Stimulated activated CD8-positive, alpha-beta memory T cell treated with anti-CD3 and anti-CD28 coated beads, Interleukin-15, amount 100 ng/mL, for 4 hours (primary cell): ENCODE results near the gene PPP1R12B.
"Not testable (repeated sequence)": the region's sequence is repeated elsewhere in the genome, so short reads cannot be mapped to it uniquely, and the experiment has no call there.

Source experiments
- DNase-seq, 2 donors: peaks; one replicate each; pipeline ENCODE4 v3.0.0-alpha.2; 2020; ENCODE audit warnings: low read depth in 2 of 2

The PPP1R12B gene

GRCh38 chr1:202530686-202531085, 182.2 kb downstream of the PPP1R12B start:
- not testable (repeated sequence) for DNase-seq

GRCh38 chr1:202531472-202531811, 182.9 kb downstream of the PPP1R12B start:
- no peak for DNase-seq

- DNase-seq, result not testable (repeated sequence)
Observed at GRCh38 chr1:202531812-202532616, 183.5 kb downstream of the PPP1R12B start.

GRCh38 chr1:202539166-202539574, 190.7 kb downstream of the PPP1R12B start:
- not testable (repeated sequence) for DNase-seq

- DNase-seq, result not testable (repeated sequence)
Observed at GRCh38 chr1:202539583-202539982, 191.1 kb downstream of the PPP1R12B start.

- DNase-seq, result no peak
Observed at GRCh38 chr1:202540014-202540413, 191.5 kb downstream of the PPP1R12B start.

- no peak for DNase-seq
Observed at GRCh38 chr1:202540448-202540847, 191.9 kb downstream of the PPP1R12B start.

GRCh38 chr1:202540858-202541257, 192.4 kb downstream of the PPP1R12B start:
- DNase-seq, result not testable (repeated sequence)

- not testable (repeated sequence) for DNase-seq
Observed at GRCh38 chr1:202542415-202542814, 193.9 kb downstream of the PPP1R12B start.

GRCh38 chr1:202543537-202543936, 195.0 kb downstream of the PPP1R12B start:
- DNase-seq, result not testable (repeated sequence)

- not testable (repeated sequence) for DNase-seq
Observed at GRCh38 chr1:202544766-202545449, 196.4 kb downstream of the PPP1R12B start.

- DNase-seq, result not testable (repeated sequence)
Observed at GRCh38 chr1:202545647-202546303, 197.3 kb downstream of the PPP1R12B start.

- DNase-seq, result not testable (repeated sequence)
Observed at GRCh38 chr1:202546377-202546776, 197.9 kb downstream of the PPP1R12B start.

- DNase-seq, result not testable (repeated sequence)
Observed at GRCh38 chr1:202546796-202547195, 198.3 kb downstream of the PPP1R12B start.

- no peak for DNase-seq
Observed at GRCh38 chr1:202547215-202547614, 198.7 kb downstream of the PPP1R12B start.

- DNase-seq, result not testable (repeated sequence)
Observed at GRCh38 chr1:202550088-202550487, 201.6 kb downstream of the PPP1R12B start.

GRCh38 chr1:202551683-202552082, 203.2 kb downstream of the PPP1R12B start:
- no peak for DNase-seq

- DNase-seq, result not testable (repeated sequence)
Observed at GRCh38 chr1:202552615-202553014, 204.1 kb downstream of the PPP1R12B start.

- DNase-seq, result not testable (repeated sequence)
Observed at GRCh38 chr1:202553078-202553477, 204.6 kb downstream of the PPP1R12B start.

GRCh38 chr1:202553560-202554038, 205.1 kb downstream of the PPP1R12B start:
- DNase-seq, result no peak

- DNase-seq, result not testable (repeated sequence)
Observed at GRCh38 chr1:202554619-202555018, 206.1 kb downstream of the PPP1R12B start.

- DNase-seq, result not testable (repeated sequence)
Observed at GRCh38 chr1:202556037-202556436, 207.5 kb downstream of the PPP1R12B start.
